ENCODE data around the gene FMO3.

The FMO3 gene

DNA sequence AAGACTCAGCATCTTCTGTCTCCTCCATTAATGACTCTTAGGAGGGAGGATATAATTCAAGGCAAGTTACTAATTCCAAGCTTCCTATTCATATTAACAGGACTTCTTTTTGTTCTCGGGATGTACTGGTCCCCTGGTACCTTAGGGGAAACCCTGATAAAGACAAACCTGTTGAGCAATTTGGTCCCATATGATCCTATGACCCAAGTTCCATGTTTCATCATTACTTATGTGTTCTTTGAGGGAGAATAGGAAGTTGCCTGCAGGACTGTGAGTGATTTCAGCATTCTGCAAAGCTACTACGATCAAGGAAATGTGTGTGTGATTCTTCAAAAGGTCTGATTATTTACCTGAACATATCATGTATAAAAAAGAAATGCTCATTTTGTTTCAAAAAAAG is 5.8 kb upstream of the FMO3 start:
- no peak for DNase-seq
- Histone ChIP-seq H3K4me1 (no peaks in the 10 kb centered on the region), H3K36me3 (no peaks in the 10 kb centered on the region), H3K4me3 (ENCODE audit: low read depth, low read length) (no peak overlapping the region), H3K27me3 (no peaks in the 10 kb centered on the region), H3K9me3 (no peaks in the 10 kb centered on the region)
- TF ChIP-seq, protein P1, sequence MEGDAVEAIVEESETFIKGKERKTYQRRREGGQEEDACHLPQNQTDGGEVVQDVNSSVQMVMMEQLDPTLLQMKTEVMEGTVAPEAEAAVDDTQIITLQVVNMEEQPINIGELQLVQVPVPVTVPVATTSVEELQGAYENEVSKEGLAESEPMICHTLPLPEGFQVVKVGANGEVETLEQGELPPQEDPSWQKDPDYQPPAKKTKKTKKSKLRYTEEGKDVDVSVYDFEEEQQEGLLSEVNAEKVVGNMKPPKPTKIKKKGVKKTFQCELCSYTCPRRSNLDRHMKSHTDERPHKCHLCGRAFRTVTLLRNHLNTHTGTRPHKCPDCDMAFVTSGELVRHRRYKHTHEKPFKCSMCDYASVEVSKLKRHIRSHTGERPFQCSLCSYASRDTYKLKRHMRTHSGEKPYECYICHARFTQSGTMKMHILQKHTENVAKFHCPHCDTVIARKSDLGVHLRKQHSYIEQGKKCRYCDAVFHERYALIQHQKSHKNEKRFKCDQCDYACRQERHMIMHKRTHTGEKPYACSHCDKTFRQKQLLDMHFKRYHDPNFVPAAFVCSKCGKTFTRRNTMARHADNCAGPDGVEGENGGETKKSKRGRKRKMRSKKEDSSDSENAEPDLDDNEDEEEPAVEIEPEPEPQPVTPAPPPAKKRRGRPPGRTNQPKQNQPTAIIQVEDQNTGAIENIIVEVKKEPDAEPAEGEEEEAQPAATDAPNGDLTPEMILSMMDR (IDR thresholded peaks at IDR 0.05; ENCODE audit: low read depth, low read length), result no peak

DNA sequence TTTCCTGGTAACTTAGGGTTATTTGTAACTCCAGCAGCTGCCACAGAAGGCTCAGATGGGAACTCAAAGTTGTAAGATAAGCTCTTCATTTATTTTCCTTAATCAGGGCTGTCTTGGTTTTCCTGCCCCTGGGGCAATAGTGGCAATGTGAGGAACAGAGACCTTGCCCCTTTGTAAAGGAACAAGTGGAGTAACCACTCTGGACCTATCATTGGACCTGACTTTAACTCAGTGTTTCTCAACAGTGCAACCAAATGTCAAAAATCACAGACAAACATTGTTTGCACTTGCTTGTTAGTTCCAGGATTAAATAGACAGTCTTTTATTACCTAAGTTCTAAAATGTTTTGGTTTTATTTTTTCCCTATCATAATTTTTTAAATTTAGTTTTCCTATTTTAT is 2.8 kb upstream of the FMO3 start:
- Histone ChIP-seq H3K27me3 (no peaks in the 10 kb centered on the region), H3K9me3 (no peaks in the 10 kb centered on the region), H3K36me3 (no peaks in the 10 kb centered on the region), H3K4me3 (ENCODE audit: low read depth, low read length) (no peak overlapping the region), H3K4me1 (no peaks in the 10 kb centered on the region)
- TF ChIP-seq, protein P1 (IDR thresholded peaks at IDR 0.05; ENCODE audit: low read depth, low read length), result no peak
- no peak for DNase-seq

DNA sequence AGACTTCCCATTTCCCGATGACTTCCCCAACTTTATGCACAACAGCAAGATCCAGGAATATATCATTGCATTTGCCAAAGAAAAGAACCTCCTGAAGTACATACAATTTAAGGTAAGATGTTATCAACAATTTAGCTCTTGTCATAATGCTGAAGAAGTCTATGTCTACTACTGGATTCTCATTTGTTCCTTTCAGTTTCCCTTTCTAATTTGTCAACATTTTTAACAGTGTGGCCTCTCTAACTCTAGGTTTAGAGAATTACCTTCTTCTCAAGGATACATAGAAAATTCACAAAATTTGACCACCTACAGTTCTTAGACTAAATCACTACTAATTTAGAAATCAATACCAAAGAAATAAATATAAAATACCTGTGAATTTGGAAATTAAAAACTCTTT is 13.2 kb downstream of the FMO3 start:
- H3K9me3 ChIP-seq, result no peaks in the 10 kb centered on the region
- no peaks in the 10 kb centered on the region for H3K27me3 ChIP-seq
- no peak overlapping the region for H3K4me3 ChIP-seq (ENCODE audit: low read depth, low read length)
- no peaks in the 10 kb centered on the region for H3K4me1 ChIP-seq
- no peak for DNase-seq
- no peaks in the 10 kb centered on the region for H3K36me3 ChIP-seq
- TF ChIP-seq, protein P1 (IDR thresholded peaks at IDR 0.05; ENCODE audit: low read depth, low read length), result no peak

DNA sequence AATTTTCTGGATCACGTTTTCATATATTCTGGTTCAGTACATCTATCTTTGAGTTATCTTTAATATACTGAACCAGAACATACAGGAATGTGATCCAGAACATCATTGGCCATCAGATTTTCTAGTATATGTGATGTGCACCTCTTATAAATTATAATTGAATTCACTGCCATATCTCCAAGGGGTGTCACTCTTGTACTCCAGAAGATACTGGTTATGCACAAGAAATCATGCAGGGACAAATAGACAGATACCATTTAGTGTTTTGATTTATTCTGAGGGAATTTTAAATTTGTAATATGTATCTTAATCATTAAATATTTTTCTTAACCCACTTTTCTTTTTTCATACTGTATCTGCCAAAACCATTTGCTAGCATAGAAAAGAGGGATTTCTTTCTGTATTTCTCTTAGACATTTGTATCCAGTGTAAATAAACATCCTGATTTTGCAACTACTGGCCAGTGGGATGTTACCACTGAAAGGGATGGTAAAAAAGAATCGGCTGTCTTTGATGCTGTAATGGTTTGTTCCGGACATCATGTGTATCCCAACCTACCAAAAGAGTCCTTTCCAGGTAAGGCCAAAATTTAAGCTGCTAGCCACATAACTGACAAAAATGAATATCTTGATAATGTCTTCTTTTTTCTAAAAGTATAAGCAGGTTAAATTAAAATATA is 16.7 kb downstream of the FMO3 start:
- Histone ChIP-seq H3K36me3 (no peaks in the 10 kb centered on the region), H3K4me1 (no peaks in the 10 kb centered on the region), H3K4me3 (ENCODE audit: low read depth, low read length) (no peak overlapping the region), H3K9me3 (no peaks in the 10 kb centered on the region), H3K27me3 (no peaks in the 10 kb centered on the region; the same call in 1 of the 2 replicates)
- TF ChIP-seq, protein P1 (IDR thresholded peaks at IDR 0.05; ENCODE audit: low read depth, low read length), result no peak
- DNase-seq, result no peak

DNA sequence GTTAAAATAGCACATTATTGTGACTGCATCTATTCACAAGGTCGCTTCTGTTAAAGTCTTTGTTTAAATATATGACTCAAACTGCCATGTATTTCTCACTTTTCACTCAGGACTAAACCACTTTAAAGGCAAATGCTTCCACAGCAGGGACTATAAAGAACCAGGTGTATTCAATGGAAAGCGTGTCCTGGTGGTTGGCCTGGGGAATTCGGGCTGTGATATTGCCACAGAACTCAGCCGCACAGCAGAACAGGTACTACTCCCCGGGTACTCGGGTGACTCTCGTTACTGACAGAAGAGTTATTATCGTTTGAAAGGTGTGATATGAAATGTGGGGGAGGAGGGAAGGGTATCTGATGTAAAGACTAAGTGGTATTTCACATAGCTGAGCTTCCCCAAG is 17.3 kb downstream of the FMO3 start:
- H3K4me1 ChIP-seq, result no peaks in the 10 kb centered on the region
- no peak for DNase-seq
- TF ChIP-seq, protein P1 (IDR thresholded peaks at IDR 0.05; ENCODE audit: low read depth, low read length), result no peak
- H3K36me3 ChIP-seq, result no peaks in the 10 kb centered on the region
- H3K4me3 ChIP-seq (ENCODE audit: low read depth, low read length), result no peak overlapping the region
- no peaks in the 10 kb centered on the region; the same call in 1 of the 2 replicates for H3K27me3 ChIP-seq
- no peaks in the 10 kb centered on the region for H3K9me3 ChIP-seq

DNA sequence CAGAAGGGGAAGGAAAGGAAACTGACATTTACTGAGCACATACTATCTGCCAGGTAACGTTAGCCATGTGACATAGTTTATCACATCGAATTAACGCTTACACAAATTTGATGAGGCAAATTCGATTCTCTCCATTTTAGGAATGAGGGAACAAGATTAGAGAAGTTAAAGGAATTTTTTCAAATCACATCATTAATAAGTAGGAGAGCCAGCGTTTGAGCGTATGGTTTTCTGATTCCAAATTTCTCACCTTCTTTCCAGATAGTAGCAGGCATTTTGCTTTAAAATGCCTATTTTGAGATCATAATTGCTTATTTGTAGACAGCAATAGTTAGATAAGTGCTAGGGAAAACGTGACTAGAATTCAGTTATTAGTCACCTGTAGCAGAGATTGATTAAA is 19.3 kb downstream of the FMO3 start:
- Histone ChIP-seq H3K4me3 (ENCODE audit: low read depth, low read length) (no peak overlapping the region), H3K4me1 (no peaks in the 10 kb centered on the region), H3K36me3 (no peaks in the 10 kb centered on the region), H3K27me3 (no peaks in the 10 kb centered on the region; the same call in 1 of the 2 replicates), H3K9me3 (no peaks in the 10 kb centered on the region)
- TF ChIP-seq, protein P1 (IDR thresholded peaks at IDR 0.05; ENCODE audit: low read depth, low read length), result no peak
- no peak for DNase-seq

All from BE2C (cell line).